Peyer's patch (tissue), 4 donors: Measurements from ENCODE around the gene ADAMTSL4. TPM values are rescaled to one million over a fixed set of nuclear protein-coding genes. Genes with fewer than 3 reads are reported as not detected.

Source experiments
- DNase-seq, 3 donors: peaks; one replicate each; pipeline ENCODE4 v3.0.0-alpha.2; 2017 to 2019
- H3K27ac ChIP-seq, 4 donors: fragments of 200-600 bp; sonication (generic); one replicate each; pipeline ENCODE4 v1.5.1; 2016 to 2019
- H3K27me3 ChIP-seq, 2 donors: fragments of 200-600 bp; sonication (generic); one replicate each; pipeline ENCODE4 v1.5.1; 2019
- H3K36me3 ChIP-seq, 3 donors: fragments of 200-600 bp; sonication (generic); one replicate each; pipeline ENCODE4 v1.5.1; 2016 to 2019
- H3K4me1 ChIP-seq, 4 donors: fragments of 200-600 bp; sonication (generic); one replicate each; pipeline ENCODE4 v1.5.1; 2016 to 2019
- H3K4me3 ChIP-seq, 4 donors: fragments of 200-600 bp; sonication (generic); 1 replicate in 3 of 4; 2 replicates in 1 of 4; pipeline ENCODE4 v1.5.1; 2016 to 2019; ENCODE audit warnings: mild to moderate bottlenecking in 1 of 4
- H3K9me3 ChIP-seq, 4 donors: fragments of 200-600 bp; sonication (generic); one replicate each; pipeline ENCODE4 v1.5.1; 2016 to 2019; ENCODE audit warnings: mild to moderate bottlenecking in 1 of 4
- POLR2A ChIP-seq, 2 donors: fragments of 450-650 bp; IDR thresholded peaks; one replicate each; pipeline ENCODE4 v1.5.1; 2017; ENCODE audit warnings: antibody characterized with exemption in 2 of 2, mild to moderate bottlenecking in 2 of 2, moderate library complexity in 2 of 2
- total RNA-seq, 4 donors: library from RNA; depleted of rRNA; stranded (reverse); fragments of >200 nt; gene quantifications; one replicate each; pipeline ENCODE4 v1.1.0, GENCODE V29; 2016
- TF ChIP-seq, protein P1 (sequence below), 6 experiments: fragments of 450-650 bp in 4 of 6; fragments of 200-600 bp in 2 of 6; sonication (generic) in 1 of 6; IDR thresholded peaks; one replicate each; pipeline ENCODE4 v1.5.1; 2017 to 2019; ENCODE audit warnings: antibody characterized with exemption in 6 of 6, mild to moderate bottlenecking in 3 of 6, moderate library complexity in 1 of 6

Gene ADAMTSL4
- total RNA-seq, 4 donors from 2014 or later = 2.3 to 28.9 (median 15.3) TPM

DNA sequence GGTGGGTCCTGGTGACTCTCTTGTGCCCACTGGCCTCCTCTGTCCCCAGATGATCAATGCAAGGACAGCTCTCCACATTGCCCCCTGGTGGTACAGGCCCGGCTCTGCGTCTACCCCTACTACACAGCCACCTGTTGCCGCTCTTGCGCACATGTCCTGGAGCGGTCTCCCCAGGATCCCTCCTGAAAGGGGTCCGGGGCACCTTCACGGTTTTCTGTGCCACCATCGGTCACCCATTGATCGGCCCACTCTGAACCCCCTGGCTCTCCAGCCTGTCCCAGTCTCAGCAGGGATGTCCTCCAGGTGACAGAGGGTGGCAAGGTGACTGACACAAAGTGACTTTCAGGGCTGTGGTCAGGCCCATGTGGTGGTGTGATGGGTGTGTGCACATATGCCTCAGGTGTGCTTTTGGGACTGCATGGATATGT, 10.8 kb downstream of the ADAMTSL4 start:
- Histone ChIP-seq H3K9me3 (no peaks in the 10 kb centered on the region), H3K4me1 (peaks cover 14 to 53% (median 38%) of the 10 kb centered on the region in 4 donors), H3K27ac (peak overlapping the region; percentile 97 to 100 (median 98)), H3K4me3 (peak overlapping the region in 2 of 4 donors; percentile 58 to 60), H3K36me3 (peaks cover 0 to 7% (median 0%) of the 10 kb centered on the region in 3 donors), H3K27me3 (no peaks in the 10 kb centered on the region)
- TF ChIP-seq, protein P1, sequence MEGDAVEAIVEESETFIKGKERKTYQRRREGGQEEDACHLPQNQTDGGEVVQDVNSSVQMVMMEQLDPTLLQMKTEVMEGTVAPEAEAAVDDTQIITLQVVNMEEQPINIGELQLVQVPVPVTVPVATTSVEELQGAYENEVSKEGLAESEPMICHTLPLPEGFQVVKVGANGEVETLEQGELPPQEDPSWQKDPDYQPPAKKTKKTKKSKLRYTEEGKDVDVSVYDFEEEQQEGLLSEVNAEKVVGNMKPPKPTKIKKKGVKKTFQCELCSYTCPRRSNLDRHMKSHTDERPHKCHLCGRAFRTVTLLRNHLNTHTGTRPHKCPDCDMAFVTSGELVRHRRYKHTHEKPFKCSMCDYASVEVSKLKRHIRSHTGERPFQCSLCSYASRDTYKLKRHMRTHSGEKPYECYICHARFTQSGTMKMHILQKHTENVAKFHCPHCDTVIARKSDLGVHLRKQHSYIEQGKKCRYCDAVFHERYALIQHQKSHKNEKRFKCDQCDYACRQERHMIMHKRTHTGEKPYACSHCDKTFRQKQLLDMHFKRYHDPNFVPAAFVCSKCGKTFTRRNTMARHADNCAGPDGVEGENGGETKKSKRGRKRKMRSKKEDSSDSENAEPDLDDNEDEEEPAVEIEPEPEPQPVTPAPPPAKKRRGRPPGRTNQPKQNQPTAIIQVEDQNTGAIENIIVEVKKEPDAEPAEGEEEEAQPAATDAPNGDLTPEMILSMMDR (IDR thresholded peaks at IDR 0.05) = peak; percentile 85 to 96 (median 90)
- TF ChIP-seq POLR2A (IDR thresholded peaks at IDR 0.05) = no peak
- DNase-seq = peak; percentile 79 to 91 (median 81)

DNA sequence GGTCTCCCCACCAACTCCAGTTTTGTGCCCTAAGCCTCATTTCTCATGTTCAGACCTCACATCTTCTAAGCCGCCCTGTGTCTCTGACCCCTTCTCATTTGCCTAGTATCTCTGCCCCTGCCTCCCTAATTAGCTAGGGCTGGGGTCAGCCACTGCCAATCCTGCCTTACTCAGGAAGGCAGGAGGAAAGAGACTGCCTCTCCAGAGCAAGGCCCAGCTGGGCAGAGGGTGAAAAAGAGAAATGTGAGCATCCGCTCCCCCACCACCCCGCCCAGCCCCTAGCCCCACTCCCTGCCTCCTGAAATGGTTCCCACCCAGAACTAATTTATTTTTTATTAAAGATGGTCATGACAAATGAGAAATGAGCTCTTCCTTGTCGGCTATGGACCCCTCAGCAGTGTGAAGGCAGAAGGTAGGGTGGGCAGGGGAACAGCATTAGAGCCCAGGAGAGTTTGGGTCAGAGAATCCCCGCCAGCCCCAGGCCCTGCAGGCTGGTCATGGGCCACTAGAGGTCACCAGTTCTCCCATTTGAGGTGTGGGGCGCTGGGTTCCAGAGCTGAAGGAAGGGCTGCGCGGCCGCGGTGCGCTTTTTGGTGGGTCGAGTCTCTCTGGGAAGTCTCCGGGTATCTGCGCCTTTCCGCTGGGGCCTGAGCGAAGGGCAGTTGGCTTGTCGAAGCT, 11.5 kb downstream of the ADAMTSL4 start:
- H3K4me3 ChIP-seq = peak overlapping the region; percentile 43 to 60 (median 56)
- H3K4me1 ChIP-seq = peaks cover 14 to 60% (median 45%) of the 10 kb centered on the region in 4 donors
- H3K27me3 ChIP-seq = no peaks in the 10 kb centered on the region
- TF ChIP-seq, protein P1 (IDR thresholded peaks at IDR 0.05) = peak; percentile 87 to 95 (median 90)
- TF ChIP-seq POLR2A (IDR thresholded peaks at IDR 0.05) = no peak
- DNase-seq = peak; percentile 91 to 96 (median 93)
- no peaks in the 10 kb centered on the region for H3K9me3 ChIP-seq
- peak overlapping the region; percentile 97 to 100 (median 98) for H3K27ac ChIP-seq
- H3K36me3 ChIP-seq = peaks cover 0 to 4% (median 0%) of the 10 kb centered on the region in 3 donors

DNA sequence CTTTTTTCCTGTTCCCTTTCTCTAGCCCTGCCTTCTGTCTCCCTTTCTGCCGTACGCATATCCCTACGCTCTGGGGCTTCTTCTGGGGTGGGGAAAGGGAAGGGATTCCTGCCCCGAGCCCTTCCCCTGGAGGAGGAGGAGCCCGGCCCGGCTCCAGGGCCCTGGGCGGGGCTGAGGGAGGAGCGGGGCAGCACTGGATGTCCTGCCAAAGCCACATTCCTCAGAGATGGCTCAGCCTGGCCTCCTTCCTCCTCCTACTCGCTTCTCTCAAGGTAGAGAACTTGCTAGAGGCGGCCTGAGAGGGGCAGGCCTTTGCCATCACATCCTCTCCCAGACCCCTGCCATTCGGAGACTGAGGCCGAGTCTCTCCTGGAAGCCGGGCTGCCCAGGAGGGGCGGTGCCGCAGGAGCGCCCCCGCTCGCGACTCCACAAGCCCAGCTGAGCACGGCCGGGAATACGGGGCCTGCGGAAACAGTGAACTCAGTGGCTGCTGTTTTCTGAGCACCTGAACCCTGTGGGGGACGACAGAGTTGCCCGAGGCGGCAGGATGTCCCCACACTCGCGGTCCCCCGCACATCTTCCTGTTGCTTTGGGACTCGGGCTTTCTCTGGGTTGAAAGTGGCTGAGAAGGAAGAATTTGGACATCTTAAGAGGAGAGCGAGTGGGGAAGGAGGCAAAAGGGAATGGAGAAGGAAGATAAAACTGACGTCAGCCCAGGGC, 12.2 kb downstream of the ADAMTSL4 start:
- H3K4me1 ChIP-seq = peaks cover 14 to 67% (median 51%) of the 10 kb centered on the region in 4 donors
- no peaks in the 10 kb centered on the region for H3K9me3 ChIP-seq

DNA sequence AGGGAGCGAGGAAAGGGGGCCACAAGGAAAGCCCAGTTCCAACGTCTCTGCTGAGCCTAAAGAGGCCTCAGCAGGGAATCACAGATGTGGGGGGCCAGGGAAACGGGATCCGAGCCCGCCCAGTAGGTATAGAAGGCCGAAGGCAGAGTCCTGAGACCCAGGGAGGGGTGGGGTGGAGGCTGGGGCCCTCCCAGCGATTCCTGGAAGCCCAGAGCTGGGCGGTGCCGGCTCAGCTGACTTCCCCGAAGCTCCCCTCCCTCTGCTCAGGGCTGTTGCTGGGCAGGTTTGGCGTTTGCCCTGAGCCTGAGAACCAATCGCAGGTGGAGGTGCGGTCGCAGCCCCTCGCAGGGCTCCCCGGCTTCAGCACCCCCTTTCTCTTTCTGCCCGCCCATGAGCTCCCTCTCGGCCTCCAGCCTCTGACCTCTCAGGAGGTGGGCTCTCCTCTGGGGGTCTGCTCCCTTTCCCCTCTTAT, 12.8 kb downstream of the ADAMTSL4 start:
- no peaks in the 10 kb centered on the region for H3K9me3 ChIP-seq
- H3K36me3 ChIP-seq = no peaks in the 10 kb centered on the region
- peak overlapping the region; percentile 97 to 100 (median 98) for H3K27ac ChIP-seq
- TF ChIP-seq, protein P1 (IDR thresholded peaks at IDR 0.05) = no peak
- TF ChIP-seq POLR2A (IDR thresholded peaks at IDR 0.05) = peak; percentile 4 to 74
- no peaks in the 10 kb centered on the region for H3K27me3 ChIP-seq
- DNase-seq = peak; percentile 87 to 97 (median 95)
- peaks cover 16 to 73% (median 57%) of the 10 kb centered on the region in 4 donors for H3K4me1 ChIP-seq
- H3K4me3 ChIP-seq = peak overlapping the region; percentile 43 to 60 (median 56)

More for the DNA sequence above, 12.2 kb downstream of the ADAMTSL4 start:
- H3K4me3 ChIP-seq = peak overlapping the region; percentile 43 to 60 (median 56)
- DNase-seq = peak; percentile 76 to 97 (median 96)
- no peaks in the 10 kb centered on the region for H3K27me3 ChIP-seq
- TF ChIP-seq, protein P1 (IDR thresholded peaks at IDR 0.05) = peak in 1 of 6 experiments; percentile 17
- peak; percentile 82 to 95 for TF ChIP-seq POLR2A (IDR thresholded peaks at IDR 0.05)
- no peaks in the 10 kb centered on the region for H3K36me3 ChIP-seq
- peak overlapping the region; percentile 97 to 100 (median 98) for H3K27ac ChIP-seq

DNA sequence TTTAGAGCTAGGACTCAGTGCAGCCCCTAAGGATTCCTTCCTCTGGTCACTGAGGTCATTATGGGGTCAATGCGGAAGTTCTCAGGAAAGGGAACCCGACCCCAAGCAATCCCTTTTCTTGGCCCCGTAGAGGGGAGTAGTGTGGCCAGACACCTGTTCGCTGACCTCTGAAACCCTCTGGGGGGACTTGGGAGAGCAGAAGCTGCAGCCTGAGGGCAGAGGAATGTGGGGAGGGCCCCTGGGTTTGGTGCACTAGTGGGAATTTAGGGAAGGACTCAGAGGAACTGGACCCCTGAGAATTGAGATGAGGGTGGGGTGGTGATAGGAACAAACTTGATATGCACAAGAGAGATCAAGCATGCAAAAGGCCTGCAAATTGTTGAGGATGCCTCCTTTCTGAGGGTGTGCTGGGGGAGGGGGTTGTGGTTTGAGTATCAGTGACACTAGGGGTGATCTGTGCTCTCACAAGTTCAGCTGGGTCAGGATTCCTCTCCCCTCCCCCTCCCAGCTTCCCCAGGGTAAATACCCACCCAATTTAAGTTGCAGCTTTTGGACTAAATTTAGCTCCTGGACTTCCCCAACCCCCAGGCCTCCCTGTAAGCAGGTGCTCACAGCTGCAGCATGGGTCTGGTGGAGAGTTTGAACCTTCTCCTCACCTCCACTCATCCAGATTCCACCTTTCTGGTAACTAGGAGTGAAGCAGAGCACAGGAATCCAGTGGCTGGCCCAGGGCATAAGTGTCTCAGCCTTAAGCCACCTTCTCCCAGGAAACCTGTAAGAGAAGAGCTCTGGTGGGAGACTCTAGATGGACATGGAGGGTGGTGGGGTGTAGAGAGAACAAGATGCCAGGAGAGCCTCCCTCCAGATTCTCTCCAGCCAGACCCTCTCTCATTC, 13.5 kb downstream of the ADAMTSL4 start:
- peak overlapping the region; percentile 97 to 100 (median 98) for H3K27ac ChIP-seq
- peak in 1 of 2 donors; percentile 4 for TF ChIP-seq POLR2A (IDR thresholded peaks at IDR 0.05)
- TF ChIP-seq, protein P1 (IDR thresholded peaks at IDR 0.05) = no peak
- no peaks in the 10 kb centered on the region for H3K36me3 ChIP-seq
- no peaks in the 10 kb centered on the region for H3K9me3 ChIP-seq
- peak overlapping the region; percentile 43 to 60 (median 56) for H3K4me3 ChIP-seq
- H3K27me3 ChIP-seq = no peaks in the 10 kb centered on the region
- DNase-seq = peak; percentile 55 to 97 (median 95)
- peaks cover 17 to 80% (median 61%) of the 10 kb centered on the region in 4 donors for H3K4me1 ChIP-seq
